Keratinocyte (primary cell): ENCODE results near the gene A2M. TPM values are rescaled to one million over a fixed set of nuclear protein-coding genes. Genes with fewer than 3 reads are reported as not detected.

ENCODE experiments used
- DNase-seq: peaks from one replicate; pipeline ENCODE4 v3.0.0-alpha.2; 2011; ENCODE audit warnings: low read depth, missing footprints, low spot score
- FAIRE-seq: peaks from 2 replicates; lab custom pipeline; 2011; peaks lifted over from hg19 to GRCh38; lab: Jason Lieb, UNC
- H2AFZ ChIP-seq: 2 replicates; pipeline ENCODE4 v1.6.0; 2012; ENCODE audit warnings: low read length, control low read depth, inconsistent platforms; ENCODE audit not compliant: control insufficient read depth
- H3K27ac ChIP-seq: 2 replicates; pipeline ENCODE4 v1.5.1; 2011; ENCODE audit warnings: low read length; ENCODE audit not compliant: control insufficient read depth, insufficient read depth
- H3K27me3 ChIP-seq: 3 replicates; pipeline ENCODE4 v1.6.0; 2011; ENCODE audit warnings: low read length; ENCODE audit not compliant: control insufficient read depth, insufficient read depth; ENCODE audit errors: extremely low read depth
- H3K36me3 ChIP-seq, 2 experiments: 2 replicates in 1 of 2; 3 replicates in 1 of 2; pipeline ENCODE4 v1.5.1; 2011; ENCODE audit warnings: low read length in 2 of 2, mild to moderate bottlenecking in 1 of 2; ENCODE audit not compliant: control insufficient read depth in 2 of 2, insufficient read depth in 2 of 2; ENCODE audit errors: extremely low read depth in 1 of 2
- H3K4me1 ChIP-seq: 3 replicates; pipeline ENCODE4 v1.5.1; 2011; ENCODE audit warnings: low read length; ENCODE audit not compliant: control insufficient read depth, insufficient read depth; ENCODE audit errors: extremely low read depth
- H3K4me2 ChIP-seq: 3 replicates; pipeline ENCODE4 v1.6.0; 2011; ENCODE audit warnings: low read depth, low read length; ENCODE audit not compliant: control insufficient read depth, insufficient read depth; ENCODE audit errors: extremely low read depth
- H3K4me3 ChIP-seq, 3 experiments: fragments of 200-600 bp in 1 of 3; sonication (generic) in 1 of 3; 2 replicates in 2 of 3; 3 replicates in 1 of 3; pipeline ENCODE4 v1.5.1; 2011 to 2016; ENCODE audit warnings: low read length in 3 of 3, mild to moderate bottlenecking in 3 of 3, control low read depth in 2 of 3, inconsistent platforms in 1 of 3, low read depth in 1 of 3, mixed read lengths in 1 of 3, mixed run types in 1 of 3, moderate library complexity in 1 of 3; ENCODE audit not compliant: control insufficient read depth in 2 of 3, insufficient read depth in 2 of 3; ENCODE audit errors: extremely low read depth in 1 of 3
- H3K79me2 ChIP-seq: 2 replicates; pipeline ENCODE4 v1.6.0; 2012; ENCODE audit warnings: low read length; ENCODE audit not compliant: control insufficient read depth, insufficient read depth
- H3K9ac ChIP-seq: 3 replicates; pipeline ENCODE4 v1.6.0; 2011; ENCODE audit warnings: low read length; ENCODE audit not compliant: control insufficient read depth, insufficient read depth; ENCODE audit errors: extremely low read depth
- H3K9me1 ChIP-seq: 3 replicates; pipeline ENCODE4 v1.6.0; 2011; ENCODE audit warnings: low read length; ENCODE audit not compliant: control insufficient read depth, insufficient read depth; ENCODE audit errors: extremely low read depth
- H3K9me3 ChIP-seq: 2 replicates; pipeline ENCODE4 v1.5.1; 2012; ENCODE audit warnings: low read depth, low read length; ENCODE audit not compliant: control insufficient read depth
- H4K20me1 ChIP-seq: 3 replicates; pipeline ENCODE4 v1.6.0; 2011; ENCODE audit warnings: low read length; ENCODE audit not compliant: control insufficient read depth, insufficient read depth; ENCODE audit errors: extremely low read depth
- EZH2 ChIP-seq: IDR thresholded peaks from one replicate; pipeline ENCODE4 v1.6.1; 2012; ENCODE audit warnings: inconsistent platforms, mild to moderate bottlenecking, low read length, moderate library complexity
- dilution Hi-C: fragments of 300-500 bp; cut with MboI; formaldehyde crosslinking; loops from one replicate; pipeline ENCODE4 v1.7.0; 2020; ENCODE audit warnings: low sequenced_read_pairs; ENCODE audit not compliant: extremely low pct_ligation_motif_present
- polyA minus RNA-seq, 3 experiments: library from RNA; depleted of rRNA, polyadenylated mRNA; stranded (reverse); fragments of >200 nt; gene quantifications; 1 replicate in 1 of 3; 2 replicates in 1 of 3; 3 replicates in 1 of 3; pipeline ENCODE4 v1.2.3, GENCODE V29; 2011
- polyA plus RNA-seq, 5 experiments: library from polyadenylated mRNA; depleted of rRNA in 3 of 5; stranded (reverse) in 3 of 5; stranded (forward) in 1 of 5; unstranded in 1 of 5; fragments of >200 nt; gene quantifications; 1 replicate in 1 of 5; 2 replicates in 3 of 5; 3 replicates in 1 of 5; pipeline versions ENCODE4 v1.2.1 to v1.2.3, GENCODE V29; 2011 to 2012; ENCODE audit warnings: missing spikeins in 2 of 5, low read depth in 1 of 5, low replicate concordance in 1 of 5
- TF ChIP-seq, protein P1 (sequence below), 3 experiments: IDR thresholded peaks in 1 of 3; conservative IDR thresholded peaks in 1 of 3; optimal IDR thresholded peaks in 1 of 3; 2 replicates in 2 of 3; 3 replicates in 1 of 3; pipeline versions ENCODE3 to v1.5.1; 2011; ENCODE audit warnings: low read length in 3 of 3, mild to moderate bottlenecking in 3 of 3, moderate library complexity in 2 of 3, control low read depth in 1 of 3, inconsistent platforms in 1 of 3; ENCODE audit not compliant: insufficient read depth in 2 of 3; ENCODE audit errors: extremely low read depth in 1 of 3

A2M gene
- polyA plus RNA-seq (0.20 to 0.49 TPM (median 0.32 TPM) in 3 replicates), polyA minus RNA-seq (0.30 to 7.1 TPM (median 1.3 TPM) in 3 replicates)
- polyA plus RNA-seq (2011; ENCODE audit: low read depth): 0.79 TPM
- 0.06 TPM in 2 replicates for polyA plus RNA-seq (2011; cell fraction: cytosol; rRNA removed)
- 0.32 and 1.1 TPM in 2 replicates for polyA plus RNA-seq (2011; cell fraction: nucleus; rRNA removed)
- 0.11 and 0.95 TPM in 2 replicates for polyA plus RNA-seq (2012; ENCODE audit: low replicate concordance)
- 1.5 TPM for polyA minus RNA-seq (2011; cell fraction: cytosol; rRNA and poly(A)+ RNA removed)
- 1.6 and 2.5 TPM in 2 replicates for polyA minus RNA-seq (2011; cell fraction: nucleus; rRNA and poly(A)+ RNA removed)

DNA sequence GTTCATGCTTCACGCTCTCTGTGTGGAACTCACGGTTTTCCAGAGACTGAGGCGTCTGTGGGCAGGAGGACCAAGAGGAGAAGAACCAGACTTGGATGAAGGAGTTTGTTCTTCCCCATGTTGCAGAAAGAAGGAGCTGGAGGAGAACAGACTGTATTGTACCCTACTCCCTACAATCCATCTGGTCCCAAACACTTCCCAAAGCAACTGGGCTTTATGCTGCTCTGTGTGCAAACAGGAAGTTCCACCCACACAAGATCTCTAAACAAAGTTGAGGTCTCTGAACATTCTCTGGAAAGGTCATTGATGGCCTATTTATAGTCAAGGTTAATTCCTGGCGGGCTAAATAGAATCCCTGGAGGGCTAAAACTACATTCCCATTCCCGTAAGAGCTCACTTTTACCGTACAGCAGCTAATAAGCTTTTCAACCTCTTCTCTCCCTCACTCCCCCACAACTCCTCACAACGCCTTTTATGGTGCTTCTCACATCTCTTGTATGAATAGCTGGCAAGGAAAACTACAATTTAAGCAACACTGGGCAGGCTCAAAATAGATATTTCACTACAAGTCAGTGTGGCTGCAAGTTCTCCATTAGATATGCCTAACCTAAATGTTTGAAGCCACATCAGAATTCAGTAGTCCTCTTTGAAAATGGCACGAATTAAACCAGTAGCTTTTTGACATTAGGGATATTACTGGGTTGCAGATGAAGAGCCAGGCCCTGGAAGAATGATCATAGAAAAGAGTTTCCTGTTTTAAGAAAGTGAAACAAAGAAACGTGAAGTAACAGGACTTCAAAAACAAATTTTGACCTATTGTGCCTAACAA is at the start of gene A2M:
Gene A2M (minus strand): TSS at position 189 of the 829 bp plus-strand sequence. CDS start 70 bp downstream, at position 119.
- H3K9me1 ChIP-seq: no peaks in the 10 kb centered on the region
- H3K27ac ChIP-seq: no peak within 1 kb of the TSS
- dilution Hi-C loops: no loop called here
- no peaks in the 10 kb centered on the region for H3K4me1 ChIP-seq
- no peaks in the 10 kb centered on the region for H4K20me1 ChIP-seq
- H3K79me2 ChIP-seq: no peaks in the 10 kb centered on the region
- no peak within 1 kb of the TSS for H3K9ac ChIP-seq
- no peak within 1 kb of the TSS for H3K4me2 ChIP-seq
- no peaks in the 10 kb centered on the region for H3K27me3 ChIP-seq
- no peak for DNase-seq
- H3K9me3 ChIP-seq: no peaks in the 10 kb centered on the region
- no peak within 1 kb of the TSS for H2AFZ ChIP-seq
- H3K36me3 ChIP-seq: no peaks in the 10 kb centered on the region
- TF ChIP-seq, protein P1, sequence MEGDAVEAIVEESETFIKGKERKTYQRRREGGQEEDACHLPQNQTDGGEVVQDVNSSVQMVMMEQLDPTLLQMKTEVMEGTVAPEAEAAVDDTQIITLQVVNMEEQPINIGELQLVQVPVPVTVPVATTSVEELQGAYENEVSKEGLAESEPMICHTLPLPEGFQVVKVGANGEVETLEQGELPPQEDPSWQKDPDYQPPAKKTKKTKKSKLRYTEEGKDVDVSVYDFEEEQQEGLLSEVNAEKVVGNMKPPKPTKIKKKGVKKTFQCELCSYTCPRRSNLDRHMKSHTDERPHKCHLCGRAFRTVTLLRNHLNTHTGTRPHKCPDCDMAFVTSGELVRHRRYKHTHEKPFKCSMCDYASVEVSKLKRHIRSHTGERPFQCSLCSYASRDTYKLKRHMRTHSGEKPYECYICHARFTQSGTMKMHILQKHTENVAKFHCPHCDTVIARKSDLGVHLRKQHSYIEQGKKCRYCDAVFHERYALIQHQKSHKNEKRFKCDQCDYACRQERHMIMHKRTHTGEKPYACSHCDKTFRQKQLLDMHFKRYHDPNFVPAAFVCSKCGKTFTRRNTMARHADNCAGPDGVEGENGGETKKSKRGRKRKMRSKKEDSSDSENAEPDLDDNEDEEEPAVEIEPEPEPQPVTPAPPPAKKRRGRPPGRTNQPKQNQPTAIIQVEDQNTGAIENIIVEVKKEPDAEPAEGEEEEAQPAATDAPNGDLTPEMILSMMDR (optimal IDR thresholded peaks at IDR 0.05 in 1 of 3, IDR thresholded peaks at IDR 0.05 in 1 of 3, conservative IDR thresholded peaks at IDR 0.05 in 1 of 3; ENCODE audit: extremely low read depth in 1 of 3, insufficient read depth in 2 of 3, low read length in 3 of 3): no peak
- no peak for TF ChIP-seq EZH2
- no peak for FAIRE-seq
- H3K4me3 ChIP-seq: no peak within 1 kb of the TSS

- H3K27me3 ChIP-seq: no peaks in the 10 kb centered on the region
- no peaks in the 10 kb centered on the region for H4K20me1 ChIP-seq
- H3K9ac ChIP-seq: no peak overlapping the region
- dilution Hi-C loops: loop anchor here (25.0 kb wide), 1 partner anchor 99 kb away; no protein-coding TSS in a partner anchor
- H3K79me2 ChIP-seq: no peaks in the 10 kb centered on the region
- H3K4me1 ChIP-seq: peaks cover 3% of the 10 kb centered on the region
- DNase-seq (no peak), FAIRE-seq (no peak)
- no peak overlapping the region for H2AFZ ChIP-seq
- no peak for TF ChIP-seq EZH2
- TF ChIP-seq, protein P1 (optimal IDR thresholded peaks at IDR 0.05 in 1 of 3, IDR thresholded peaks at IDR 0.05 in 1 of 3, conservative IDR thresholded peaks at IDR 0.05 in 1 of 3; ENCODE audit: extremely low read depth in 1 of 3, insufficient read depth in 2 of 3, low read length in 3 of 3): no peak
- H3K4me3 ChIP-seq: no peak overlapping the region
- H3K9me1 ChIP-seq: no peaks in the 10 kb centered on the region
- no peaks in the 10 kb centered on the region for H3K36me3 ChIP-seq
- H3K9me3 ChIP-seq: no peaks in the 10 kb centered on the region
- H3K4me2 ChIP-seq: no peak overlapping the region
- H3K27ac ChIP-seq: no peak overlapping the region
Observed at GRCh38 chr12:9163392-9163791, 47.7 kb upstream of the A2M start.
